Measurements from ENCODE around the gene C19orf85.
"Not testable (repeated sequence)": the region's sequence is repeated elsewhere in the genome, so short reads cannot be mapped to it uniquely, and the experiment has no call there.

The C19orf85 gene

DNA sequence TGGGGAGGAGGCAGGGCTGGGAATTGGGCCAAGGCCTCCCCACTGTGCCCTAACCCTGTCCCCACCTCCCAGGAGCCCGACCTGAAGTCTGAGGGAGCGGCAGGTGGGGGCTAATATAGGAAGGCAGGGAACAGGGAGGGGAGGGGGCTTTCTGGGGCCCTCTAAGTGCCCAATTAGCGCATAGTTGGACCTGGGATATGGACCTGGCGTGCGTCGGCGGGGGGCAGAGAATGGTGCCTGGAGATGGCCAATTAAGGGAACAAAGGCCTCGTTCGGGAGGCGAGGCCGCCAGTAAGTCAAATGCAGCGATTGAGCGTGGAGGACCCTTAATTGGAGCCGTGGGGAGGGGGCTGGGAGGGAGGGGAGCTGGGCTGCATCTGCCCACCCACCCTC, at the start of gene C19orf85:
C19orf85 (minus strand) TSS at position 90 of the 393 bp plus-strand sequence. CDS start 197 bp downstream, outside the sequence.
- DNase-seq = no peak

DNA sequence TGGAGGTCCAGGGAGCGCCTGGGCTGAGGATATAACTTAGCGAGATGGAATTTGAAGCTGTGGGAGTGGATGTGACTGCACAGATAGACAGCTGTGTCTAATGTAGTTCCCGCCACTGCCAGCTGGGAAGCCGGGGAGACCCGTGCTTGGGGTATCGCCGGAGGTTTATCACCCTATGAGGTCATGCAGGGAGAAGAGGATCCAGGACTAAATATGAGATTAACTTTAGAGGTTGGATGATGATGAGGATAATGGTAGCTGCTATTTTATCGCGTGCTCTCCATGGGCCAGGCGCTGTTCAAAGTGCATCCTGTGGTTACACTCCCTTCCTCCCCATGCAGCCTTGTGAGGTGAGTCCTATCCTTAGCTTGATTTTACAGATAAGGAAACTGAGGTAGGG, 43.6 kb upstream of the C19orf85 start:
- no peak for DNase-seq

DNA sequence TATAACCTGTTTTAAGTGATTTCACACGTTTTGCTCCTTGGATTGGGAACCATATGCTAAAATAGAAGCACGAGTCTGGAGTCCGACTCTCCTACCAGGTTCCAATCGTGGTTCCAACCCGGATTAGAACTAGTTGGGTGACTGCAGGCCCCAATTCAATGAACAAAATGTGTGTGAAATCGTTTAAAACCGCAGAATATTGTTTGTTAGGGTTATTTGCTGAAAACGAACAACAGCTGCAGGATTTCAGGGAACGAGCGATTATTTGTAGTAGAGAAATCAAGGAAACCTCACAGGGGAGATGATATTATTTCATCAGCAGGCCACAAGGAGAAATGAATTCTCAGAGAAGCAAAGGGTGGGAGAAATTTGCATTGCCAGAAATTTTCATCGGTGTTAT, 40.4 kb upstream of the C19orf85 start:
- no peak for DNase-seq

DNA sequence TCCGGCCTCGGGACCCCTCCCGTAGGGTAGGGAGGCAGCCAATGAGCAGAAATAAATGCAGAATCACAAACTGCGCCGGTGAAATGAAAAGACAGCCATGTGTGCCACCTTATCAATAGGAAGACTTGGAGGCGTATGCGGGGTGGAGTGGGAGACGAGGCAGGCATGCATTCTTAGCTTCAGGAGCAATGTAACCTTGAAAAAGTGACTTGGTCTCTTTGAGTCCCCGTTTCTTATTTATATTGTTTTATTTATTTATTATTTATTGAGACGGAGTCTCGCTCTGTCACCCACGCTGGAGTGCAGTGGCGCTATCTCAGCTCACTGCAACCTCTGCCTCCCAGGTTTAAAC, 39.7 kb upstream of the C19orf85 start:
- DNase-seq = no peak

DNA sequence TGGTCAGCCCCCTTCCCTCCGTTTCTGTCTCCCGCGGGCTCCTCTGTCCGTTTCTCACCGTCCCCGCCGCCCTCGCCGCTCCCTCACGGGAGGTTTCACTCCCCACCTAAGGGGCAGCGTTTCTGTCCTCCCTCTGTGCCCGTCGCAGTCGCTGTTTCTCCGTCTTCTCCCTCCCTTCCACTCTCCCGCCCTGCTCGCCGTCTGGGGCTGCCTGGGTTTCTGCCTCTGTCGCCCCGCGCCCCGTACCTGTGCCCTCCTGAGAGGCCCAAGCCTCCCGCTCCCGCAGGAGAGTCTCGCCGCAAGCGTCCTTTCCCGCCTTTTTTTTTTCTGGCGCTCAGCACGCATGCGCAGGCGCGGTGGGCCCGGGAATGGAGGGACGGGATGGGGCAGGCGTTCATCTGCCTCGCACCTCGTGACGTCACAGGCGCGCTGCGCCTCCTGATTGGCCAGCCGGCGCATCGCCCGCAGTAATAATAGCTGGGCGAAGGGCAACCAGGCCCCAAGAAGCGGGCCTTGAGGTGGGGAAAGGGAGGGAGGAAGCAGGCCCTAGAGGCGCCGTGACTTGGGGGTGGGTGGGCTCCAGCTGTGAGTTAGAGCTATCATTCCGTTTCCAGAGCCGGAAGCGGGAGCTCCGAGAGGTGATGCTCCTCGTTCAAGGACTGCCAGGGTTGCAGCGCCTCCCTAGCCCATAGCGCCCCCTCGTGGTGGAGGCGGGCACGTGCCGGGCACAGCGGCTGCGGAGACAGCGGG, 39.1 kb upstream of the C19orf85 start:
- DNase-seq = peak; percentile 95

DNA sequence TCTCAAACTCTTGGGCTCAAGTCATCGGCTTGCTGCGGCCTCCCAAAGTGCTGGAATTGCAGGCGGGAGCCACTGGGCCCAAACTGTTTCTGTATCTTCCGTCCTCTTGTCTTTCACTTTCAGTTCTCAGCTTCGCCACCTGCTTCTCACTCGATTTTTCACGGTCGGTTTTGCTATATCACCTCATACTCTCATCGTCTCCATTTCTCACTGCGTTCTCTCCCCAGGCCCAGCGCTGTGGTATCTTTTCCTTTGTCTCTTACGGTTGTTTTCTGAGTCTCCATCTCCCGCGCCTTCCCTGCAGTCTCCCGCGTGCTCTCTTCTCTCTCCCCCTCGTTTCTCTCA, 38.6 kb upstream of the C19orf85 start:
- DNase-seq = no peak

DNA sequence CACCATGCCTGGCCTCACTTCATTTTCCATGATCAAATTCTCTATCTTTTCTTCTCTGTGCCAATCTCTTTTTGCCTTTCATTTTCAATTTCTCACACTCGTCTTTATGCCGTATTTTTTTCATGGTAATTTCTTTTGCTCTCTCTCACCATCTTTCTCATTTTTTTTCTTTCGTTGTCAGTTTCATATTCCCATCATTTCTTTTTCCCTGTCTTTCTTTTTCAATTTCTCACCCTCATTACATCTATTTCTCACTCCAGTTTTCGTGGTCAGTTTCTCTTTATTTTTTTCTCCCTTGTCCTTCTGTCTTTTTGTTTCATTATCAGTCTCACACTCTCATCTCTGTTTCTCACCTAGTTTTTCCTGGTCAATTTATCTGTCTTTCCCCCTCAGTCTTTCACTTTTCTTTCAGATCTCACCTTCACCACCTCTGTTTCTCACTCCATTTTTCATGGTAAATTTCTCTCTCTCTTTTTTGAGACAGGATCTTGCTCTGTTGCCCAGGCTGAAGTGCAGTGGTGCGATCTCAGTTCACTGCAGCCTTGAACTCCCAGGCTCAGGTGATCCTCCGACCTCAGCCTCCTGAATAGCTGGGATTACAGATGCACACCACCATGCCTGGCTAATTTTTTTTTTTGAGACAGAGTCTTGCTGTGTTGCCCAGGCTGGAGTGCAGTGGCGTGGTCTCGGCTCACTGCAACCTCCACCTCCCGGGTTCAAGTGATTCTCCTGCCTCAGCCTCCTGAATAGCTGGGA, 37.8 kb upstream of the C19orf85 start:
- DNase-seq = no peak

DNA sequence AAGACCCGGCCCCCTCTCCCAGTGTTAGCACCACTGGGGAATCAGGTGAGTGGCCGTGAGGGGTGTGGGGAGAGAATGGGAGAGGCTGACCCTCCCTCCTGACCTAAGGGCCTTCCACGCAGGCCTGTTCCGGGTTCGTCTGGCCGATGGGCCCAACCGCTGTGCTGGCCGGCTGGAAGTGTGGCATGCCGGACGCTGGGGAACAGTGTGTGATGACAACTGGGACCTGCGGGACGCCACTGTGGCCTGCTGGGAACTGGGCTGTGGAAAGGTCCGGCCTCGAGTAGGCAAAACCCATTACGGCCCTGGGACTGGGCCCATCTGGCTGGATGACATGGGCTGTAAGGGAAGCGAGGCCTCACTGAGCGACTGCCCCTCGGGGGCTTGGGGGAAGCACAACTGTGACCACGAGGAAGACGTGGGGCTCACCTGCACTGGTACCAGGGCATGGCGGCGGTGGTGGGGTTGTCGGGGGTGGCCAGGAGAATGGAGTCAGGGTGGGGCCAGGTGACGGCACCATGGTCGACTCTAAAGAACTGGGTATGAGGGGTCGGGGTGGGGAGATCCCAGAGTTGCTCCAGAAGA, 35.9 kb upstream of the C19orf85 start:
- no peak for DNase-seq

DNA sequence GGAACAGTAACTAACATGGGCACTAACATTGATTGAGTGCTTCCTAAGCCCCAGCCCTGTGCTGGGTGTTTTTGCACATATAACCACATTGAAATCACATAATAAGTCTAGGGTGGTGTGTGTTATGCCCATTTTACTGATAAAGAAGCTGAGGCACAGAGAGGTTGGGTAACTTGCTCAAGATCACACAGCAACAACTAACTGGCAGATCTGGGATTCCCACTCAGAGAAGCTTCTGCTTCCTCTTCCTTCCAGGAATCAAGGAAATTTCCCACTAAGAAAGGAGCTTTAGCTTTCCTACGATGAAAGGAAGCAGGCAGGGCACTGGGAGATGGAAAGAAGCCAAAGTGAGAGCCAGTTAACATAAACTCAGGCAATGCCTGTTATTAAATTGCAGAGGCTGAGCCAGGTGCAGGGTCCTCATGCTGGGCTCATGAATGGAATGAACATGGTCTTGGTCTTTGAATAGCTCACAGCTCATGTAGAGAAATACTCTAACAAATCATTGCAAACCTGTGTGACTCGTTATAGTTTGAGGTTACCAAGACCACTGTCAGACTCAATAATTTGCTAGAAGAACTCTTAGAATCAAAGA, 33.8 kb upstream of the C19orf85 start:
- DNase-seq = no peak

DNA sequence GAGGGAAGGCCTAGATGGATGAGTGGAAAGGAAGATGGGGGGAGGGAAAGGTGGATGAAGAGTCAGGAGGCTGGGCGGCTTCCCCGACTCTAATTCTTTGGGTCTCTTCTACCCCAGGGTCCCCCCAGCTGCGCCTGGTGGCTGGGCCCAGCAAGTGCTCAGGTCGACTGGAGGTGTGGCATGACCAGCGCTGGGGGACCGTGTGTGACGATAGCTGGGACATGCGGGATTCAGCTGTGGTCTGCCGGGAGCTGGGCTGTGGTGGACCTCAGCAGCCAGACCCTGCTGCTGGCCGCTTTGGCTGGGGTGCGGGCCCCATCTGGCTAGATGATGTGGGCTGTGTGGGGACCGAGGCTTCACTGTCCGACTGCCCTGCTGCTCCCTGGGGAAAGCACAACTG, 33.2 kb upstream of the C19orf85 start:
- no peak for DNase-seq

DNA sequence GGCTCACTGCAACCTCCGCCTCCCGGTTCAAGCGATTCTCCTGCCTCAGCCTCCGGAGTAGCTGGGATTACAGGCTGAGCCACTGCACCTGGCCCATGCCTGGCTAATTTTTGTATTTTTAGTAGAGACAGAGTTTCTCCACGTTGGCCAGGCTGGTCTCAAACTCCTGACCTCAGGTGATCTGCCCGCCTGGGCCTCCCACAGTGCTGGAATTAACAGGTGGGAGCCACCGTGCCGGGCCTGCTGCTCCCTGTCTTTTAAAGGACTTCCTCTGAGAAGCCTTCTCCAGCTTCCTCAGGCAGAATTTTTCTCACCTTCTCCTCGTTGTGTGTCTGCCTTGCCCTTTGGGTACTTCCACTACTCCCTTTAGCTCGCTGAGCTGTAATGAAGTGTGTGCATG, 32.3 kb upstream of the C19orf85 start:
- not testable (repeated sequence) for DNase-seq

DNA sequence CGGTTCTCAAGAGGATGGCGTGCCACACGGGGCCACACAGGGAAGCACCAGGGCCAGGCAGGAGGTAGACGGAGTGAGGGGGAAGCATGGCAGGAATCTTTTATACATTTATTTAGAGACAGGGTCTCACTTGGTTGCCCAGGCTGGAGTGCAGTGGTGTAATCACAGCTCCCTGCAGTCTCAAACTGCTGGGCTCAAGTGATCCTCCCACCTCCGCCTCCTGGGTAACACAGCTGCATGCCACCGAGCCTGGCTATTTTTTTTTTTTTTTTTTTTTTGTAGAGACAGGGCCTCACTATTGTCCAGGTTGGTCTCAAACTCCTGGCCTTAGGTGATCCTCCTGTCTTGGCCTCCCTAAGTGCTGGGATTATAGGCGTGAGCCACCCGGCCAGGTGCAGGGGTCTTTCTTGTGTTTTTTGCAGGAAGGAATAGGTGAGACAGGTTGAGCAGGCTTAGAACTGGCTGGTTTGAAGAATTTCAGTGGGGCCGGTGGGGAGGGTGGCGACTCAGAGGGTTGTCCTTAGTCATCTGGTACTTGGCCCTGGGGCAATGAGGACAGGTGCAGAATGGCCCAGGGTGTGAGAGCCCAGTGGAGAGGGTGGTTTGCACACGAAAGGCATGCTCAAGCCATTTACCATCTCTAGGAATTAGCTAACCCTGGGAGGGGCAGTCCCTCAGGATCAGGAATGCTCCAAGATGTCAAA, 31.2 kb upstream of the C19orf85 start:
- no peak for DNase-seq

DNA sequence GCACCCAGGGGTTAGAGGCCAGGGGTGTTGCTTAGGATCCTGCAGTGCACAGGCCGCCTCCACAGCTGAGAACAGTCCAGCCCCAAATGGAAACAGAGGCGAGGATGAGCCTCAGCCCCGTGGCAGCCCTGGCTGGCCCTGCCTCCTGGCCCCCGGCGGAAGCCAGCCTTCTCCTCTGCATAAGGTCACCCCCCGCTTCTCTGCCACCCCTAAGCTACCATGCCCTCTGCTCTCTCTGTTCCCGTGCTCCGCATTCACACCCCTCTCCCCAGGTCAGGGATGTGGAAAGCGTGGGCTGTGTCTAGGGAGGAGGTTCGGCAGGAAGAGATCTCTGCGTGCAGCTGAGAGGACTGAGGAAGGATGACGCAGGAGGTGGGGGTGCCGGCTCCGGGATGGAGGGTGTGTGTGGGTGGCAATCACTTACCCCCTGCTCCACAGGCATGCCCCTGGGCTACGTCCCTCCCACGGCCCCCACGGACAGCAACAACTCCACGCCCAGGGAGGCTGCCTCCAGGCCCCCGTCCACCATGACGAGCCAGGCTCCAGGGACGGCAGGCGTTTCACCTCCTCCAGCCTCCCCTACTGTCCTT, 29.7 kb upstream of the C19orf85 start:
- no peak for DNase-seq

DNA sequence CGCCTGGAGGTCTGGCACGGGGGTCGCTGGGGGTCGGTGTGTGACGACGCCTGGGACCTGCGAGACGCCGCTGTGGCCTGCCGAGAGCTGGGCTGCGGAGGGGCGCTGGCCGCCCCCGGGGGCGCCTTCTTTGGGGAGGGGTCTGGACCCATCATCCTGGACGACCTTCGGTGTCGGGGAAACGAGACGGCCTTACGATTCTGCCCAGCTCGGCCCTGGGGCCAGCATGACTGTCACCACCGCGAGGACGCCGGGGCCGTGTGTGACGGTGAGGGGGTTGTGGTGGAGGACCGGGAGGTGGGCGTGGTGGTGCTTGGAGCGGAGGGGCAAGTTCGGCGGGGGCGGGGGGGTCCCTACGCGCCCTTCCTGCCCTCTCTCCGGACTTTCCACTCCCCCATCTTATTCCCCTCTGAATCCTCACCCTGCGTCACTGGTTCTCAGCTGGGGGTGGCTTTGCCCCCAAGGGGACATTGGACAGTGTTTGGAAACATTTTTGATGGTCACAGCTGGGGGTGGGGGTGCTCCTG, 29.2 kb upstream of the C19orf85 start:
- DNase-seq = no peak

DNA sequence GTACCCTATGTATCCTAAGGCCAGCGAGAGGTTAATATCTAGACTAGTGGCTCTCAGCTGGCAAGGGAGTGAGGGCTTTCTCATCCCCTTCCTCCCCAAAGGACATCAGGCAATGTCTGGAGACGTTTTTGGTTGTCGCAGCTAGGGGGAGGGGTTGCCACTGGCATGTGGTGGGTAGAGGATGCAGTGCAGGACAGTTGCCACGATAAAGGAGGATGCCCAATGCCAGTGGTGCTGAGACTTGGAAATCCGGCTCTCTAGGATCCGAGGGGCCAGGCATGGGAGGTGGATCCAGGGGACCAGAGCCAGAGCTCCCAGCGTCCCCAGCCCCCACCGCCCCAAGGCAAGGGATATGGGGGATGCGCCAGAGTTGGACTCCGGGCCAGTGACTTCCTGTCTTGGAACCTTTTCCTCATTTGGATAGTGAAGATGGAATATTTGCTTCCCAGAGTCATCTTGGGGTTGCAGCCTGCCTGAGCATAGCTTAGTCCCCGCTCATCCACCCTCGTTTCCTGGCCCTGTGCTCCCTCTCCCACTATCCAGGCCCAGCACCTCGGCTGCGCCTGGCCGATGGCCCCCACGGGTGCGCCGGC, 28.6 kb upstream of the C19orf85 start:
- DNase-seq = no peak

DNA sequence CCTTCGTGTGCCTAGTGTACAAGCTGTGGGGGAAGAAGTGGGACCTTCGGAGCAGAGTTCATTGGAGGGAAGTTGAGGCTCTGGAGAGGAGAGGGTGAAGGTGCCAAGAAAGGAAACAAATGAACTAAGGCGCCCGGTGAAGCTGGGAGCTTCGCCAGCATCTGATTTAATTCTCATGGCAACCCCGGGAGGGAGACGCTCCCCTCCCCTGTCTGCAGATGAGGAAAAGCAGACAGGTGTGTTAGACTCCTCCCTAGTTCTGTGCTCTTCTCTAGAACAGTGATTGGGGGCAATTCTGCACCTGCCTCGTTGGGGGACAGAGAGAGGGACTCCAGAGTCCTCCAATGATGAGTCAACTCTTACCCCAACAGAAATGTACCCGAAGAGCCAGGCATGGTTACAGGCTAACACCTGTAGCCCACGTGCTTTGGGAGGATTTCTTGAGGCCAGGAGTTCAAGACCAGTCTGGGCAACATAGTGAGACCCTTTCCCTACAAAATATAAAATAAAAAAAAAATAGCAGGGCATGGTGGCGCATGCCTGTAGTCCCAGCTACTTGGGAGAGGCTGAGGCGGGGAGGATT, 27.9 kb upstream of the C19orf85 start:
- DNase-seq = no peak

DNA sequence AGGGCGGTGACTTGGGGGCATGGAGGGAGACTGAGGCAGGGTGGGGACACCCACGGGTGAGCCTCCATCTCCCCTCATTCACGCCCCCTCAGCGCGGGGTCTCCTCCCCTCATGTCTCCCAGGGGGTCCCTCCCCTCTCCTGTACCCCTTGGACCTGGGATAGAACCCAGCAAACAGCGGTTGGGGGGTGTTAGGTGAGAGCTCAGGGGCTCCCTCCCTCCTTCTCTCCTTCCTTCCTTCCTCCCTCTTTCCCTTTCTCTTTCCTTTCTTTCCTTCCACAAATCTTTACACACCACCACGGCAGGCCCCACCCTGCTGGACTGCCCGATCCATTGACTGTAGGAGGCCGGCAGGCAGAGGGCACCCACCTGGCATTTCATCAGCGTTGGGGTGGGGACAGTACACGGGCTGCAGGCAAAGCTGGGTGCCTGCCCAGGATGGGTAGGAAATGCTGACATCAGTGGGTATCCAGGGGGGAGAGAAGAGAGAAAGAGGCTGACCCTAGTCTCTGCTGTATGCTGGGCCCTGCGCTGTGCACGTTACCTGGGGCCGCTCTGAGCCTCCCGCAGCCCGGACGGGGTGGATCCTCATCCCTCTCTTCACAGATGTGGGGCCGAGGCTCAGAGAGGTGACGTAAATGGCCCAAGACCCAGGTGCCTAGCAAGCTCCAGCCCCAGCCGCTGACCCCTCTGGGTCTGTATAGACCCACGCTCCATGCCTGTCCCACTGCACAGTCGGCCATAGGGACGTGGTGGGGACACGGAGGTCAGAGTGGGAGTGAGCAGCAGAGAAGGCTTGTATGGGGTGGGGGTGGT, 27.2 kb upstream of the C19orf85 start:
- DNase-seq = no peak

DNA sequence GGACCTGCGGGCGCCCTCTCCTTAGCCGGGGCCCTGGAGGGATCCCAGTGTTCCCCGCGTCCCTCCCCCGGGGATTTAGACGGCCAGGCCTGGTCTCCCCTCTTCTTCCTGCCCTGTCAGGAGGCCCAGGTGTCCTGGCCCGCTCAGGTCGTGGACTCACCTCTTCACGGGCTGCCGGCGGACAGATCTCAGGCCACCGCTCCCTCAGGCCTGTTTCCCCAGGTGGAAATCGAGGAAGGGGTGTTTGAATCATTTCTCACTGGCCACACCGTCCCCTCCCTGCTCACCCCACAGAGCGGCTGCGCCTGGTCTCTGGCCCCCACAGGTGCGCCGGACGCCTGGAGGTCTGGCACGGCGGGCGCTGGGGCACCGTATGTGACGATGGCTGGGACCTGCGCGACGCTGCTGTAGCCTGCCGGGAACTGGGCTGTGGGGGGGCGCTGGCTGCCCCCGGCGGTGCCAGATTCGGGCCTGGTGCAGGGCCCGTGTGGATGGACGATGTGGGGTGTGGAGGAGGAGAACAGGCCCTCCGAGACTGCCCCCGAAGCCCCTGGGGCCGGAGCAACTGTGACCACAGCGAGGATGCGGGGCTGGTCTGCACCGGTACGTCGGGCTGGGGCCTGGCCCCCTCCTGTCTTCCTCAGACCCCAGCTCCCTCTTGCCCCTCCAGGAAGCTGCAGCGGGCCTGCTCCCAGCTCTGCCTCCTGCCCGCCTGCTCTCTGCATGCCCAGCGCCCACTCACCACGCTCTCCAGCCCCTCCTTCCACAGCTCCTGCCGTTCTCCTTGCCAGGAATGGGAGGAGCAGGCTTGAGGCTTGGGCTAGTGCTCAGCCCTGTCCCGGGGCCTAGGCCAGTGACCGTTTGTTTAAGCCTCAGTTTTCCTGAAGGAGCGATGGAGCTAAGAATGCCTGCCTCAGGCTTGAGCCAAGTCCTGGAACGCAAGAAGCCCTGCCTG, 26.2 kb upstream of the C19orf85 start:
- no peak for DNase-seq

DNA sequence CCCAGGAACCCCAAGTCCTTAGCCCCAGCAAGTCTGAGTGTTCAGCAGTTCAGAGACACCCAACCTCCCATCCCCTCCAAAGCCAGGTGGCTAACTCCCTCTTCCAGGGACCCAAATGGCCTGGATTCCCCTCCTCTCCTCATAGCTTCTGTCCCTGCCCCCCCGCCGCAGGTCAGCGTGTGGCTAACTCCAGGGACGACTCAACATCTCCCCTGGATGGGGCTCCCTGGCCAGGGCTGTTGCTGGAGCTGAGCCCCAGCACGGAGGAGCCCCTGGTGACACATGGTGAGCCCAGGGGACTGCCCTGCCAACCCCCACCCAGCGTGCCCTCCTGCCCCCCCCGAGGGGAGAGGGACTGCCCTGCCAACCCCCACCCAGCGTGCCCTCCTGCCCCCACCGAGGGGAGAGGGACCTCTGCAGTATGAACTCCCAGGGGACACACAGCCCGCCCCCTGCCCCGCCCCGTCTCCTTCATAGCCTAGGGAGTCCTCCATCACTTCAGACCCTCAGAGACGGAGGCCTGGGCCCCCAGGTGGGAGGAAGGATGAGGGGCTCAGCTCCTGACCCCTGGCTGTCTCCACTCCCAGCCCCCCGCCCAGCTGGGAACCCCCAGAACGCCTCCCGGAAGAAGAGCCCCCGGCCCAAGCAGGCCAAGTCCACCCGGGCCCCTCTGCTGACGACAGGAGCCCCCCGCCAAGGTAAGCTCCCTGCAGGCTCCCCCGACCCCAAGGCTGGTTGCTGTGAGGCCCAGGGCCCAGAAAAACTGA, 25.3 kb upstream of the C19orf85 start:
- no peak for DNase-seq

Measured in CD4-positive, alpha-beta T cell treated with Interleukin-6 for 4 hours (primary cell).